Fibroblast of villous mesenchyme (primary cell): Measurements from ENCODE around the gene SMYD3. TPM values are rescaled to one million over a fixed set of nuclear protein-coding genes. Genes with fewer than 3 reads are reported as not detected.
A peak's percentile ranks its signal among the peaks of the same experiment; 100 is the strongest.

ENCODE experiments used
- DNase-seq: peaks from one replicate; pipeline ENCODE4 v3.0.0-alpha.2; 2010; ENCODE audit warnings: low read depth
- H3K4me3 ChIP-seq: 2 replicates; pipeline ENCODE4 v1.5.1; 2011; ENCODE audit warnings: low read depth, mild to moderate bottlenecking, low read length
- CTCF ChIP-seq: IDR thresholded peaks from 2 replicates; pipeline ENCODE4 v1.5.1; 2012; ENCODE audit warnings: low read depth, mild to moderate bottlenecking, low read length; ENCODE audit not compliant: insufficient read depth
- total RNA-seq: library from RNA; depleted of rRNA; stranded (reverse); fragments of >200 nt; gene quantifications from 2 replicates; pipeline ENCODE4 v1.2.3, GENCODE V29; 2012

Gene SMYD3
- total RNA-seq, 1 donor, result 35.4 TPM

- no peak for TF ChIP-seq CTCF
- no peak overlapping the region for H3K4me3 ChIP-seq
Observed at GRCh38 chr1:246444617-246445016, 62.5 kb downstream of the SMYD3 start.

GRCh38 chr1:246437961-246438360 lies 69.1 kb downstream of the SMYD3 start:
- no peak overlapping the region for H3K4me3 ChIP-seq
- no peak for TF ChIP-seq CTCF
- DNase-seq, result no peak

More at GRCh38 chr1:246444617-246445016, 62.5 kb downstream of the SMYD3 start:
- no peak for DNase-seq

DNA sequence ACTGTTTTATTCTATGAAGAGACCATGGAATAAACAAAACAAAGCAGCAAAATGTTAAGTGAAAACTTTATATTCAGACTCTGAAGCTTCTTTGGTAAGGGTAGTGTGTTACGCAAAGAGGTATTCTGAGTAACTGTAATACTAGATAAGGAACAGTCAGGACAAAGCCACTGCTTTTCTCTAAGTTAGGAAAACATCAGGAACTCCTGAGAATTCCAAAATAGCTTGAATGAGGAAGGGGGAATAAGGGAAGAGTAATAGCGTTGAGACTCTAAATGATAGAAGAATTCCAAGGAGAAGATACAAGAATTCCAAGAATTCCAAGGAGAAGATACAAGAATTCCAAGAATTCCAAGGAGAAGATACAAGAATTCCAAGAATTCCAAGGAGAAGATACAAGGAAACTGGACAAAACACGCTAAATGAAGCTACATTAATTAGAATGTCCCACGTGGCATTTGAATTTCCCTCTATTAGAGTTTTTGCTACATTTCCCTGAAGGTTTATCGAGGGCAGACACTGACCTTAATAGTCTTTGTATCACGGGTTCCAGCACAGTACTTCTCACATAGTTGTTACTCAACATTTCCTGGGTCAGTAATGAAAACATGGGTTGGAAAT lies 71.5 kb downstream of the SMYD3 start:
- no peak for TF ChIP-seq CTCF
- peak; percentile 50 for DNase-seq
- no peak overlapping the region for H3K4me3 ChIP-seq

- TF ChIP-seq CTCF, result no peak
- no peak for DNase-seq
- H3K4me3 ChIP-seq, result no peak overlapping the region
Observed at GRCh38 chr1:246434335-246434734, 72.7 kb downstream of the SMYD3 start.

DNA sequence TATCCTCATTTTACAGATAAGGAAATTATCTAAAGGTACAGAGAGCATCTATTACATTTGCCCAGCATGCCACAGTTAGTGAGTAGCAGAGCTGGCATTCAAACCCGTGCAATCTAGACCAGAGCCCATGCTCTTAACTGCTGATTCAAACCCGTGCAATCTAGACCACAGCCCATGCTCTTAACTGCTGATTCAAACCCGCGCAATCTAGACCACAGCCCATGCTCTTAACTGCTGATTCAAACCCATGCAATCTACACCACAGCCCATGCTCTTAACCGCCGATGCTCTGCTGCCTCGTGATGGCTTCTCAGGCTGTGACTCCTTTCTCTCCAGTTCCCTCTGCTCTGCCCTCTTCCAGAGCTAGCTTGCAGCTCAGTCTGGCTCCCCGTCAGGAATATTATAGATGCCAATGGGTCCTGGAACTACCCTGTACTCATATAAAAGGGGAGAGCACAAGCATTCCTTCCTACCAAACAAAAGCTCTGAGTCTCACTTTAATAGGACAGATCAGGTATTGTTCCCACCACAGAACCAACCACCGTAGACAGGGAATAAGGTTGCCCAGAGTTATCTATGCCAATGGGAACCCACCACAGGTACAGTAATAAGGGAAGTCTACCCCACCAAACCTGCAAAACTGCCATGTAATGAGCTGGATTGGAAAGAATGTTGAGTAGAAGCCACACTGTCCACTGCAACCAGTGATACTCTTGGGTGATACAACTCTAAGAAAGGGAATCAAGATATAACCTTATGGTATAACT lies 78.4 kb downstream of the SMYD3 start:
- no peak overlapping the region for H3K4me3 ChIP-seq
- DNase-seq, result peak; percentile 85
- TF ChIP-seq CTCF, result no peak

- no peak overlapping the region for H3K4me3 ChIP-seq
- no peak for DNase-seq
- TF ChIP-seq CTCF, result no peak
Observed at GRCh38 chr1:246427611-246428010, 79.5 kb downstream of the SMYD3 start.
